HG03175 (cell line): Measurements from ENCODE around the gene RETREG2.

ENCODE experiments used
- ATAC-seq: cut with Tn5 transposase; IDR thresholded peaks from one replicate; pipeline ENCODE4 v1.9.1; 2021; ENCODE audit warnings: mild to moderate bottlenecking, moderate library complexity; ENCODE audit not compliant: unreplicated experiment

Gene RETREG2

DNA sequence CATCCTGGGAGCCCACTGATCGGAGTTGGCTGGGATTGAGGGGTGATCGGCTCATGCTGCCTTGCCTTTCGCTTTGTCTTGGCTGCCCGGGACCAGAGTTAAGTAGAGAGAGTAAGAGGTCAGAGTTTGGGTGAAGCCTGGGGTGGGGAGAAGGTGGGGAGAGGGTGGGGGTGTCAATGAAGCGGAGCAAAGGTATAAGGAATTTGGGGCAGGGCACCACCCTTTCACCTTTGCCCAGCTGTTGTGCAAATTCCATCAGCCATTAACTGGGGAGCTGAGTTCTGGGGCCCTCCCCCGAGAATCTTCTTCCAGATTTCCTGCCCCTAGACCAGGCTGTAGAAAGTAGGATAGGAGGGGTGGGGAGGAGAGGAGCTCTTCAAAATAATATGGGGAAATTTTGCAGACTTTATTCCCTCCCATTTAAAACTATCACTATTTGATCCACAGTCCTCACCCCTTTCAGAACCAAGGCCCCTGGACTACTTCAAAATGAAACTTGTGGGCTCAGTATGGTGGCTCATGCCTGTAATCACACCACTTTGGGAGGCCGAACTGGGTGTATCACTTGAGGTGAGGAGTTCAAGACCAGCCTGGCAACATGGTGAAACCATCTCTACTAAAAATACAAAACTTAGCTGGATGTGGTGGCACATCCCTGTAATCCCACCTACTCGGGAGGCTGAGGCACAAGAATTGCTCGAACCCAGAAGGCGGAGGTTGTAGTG, 8.0 kb upstream of the RETREG2 start, which contains the start of gene SLC23A3:
Gene SLC23A3, minus strand, starts transcription at position 100 of the 725 bp plus-strand sequence. Its CDS starts 45 bp downstream, at position 55.
- no peak for ATAC-seq

DNA sequence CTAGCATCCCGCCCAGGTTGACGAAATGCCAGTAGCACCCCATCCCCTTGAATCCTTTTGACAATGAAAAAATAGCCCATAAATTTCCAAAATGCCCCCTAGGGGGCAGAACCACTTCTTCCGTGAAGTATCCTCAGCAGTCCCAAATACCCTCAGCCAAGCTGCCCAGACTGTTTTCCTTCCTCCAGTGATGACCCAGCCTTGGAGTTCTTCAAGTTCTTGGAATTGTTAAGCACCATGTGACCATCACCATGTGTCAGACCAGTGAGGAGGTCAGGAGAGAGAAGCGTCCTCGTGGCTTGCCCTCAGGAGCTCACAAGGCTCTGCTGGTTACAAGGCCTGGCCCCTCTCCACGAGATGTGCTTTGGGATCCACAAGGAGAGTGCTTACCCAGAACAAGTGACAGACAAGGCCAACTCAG, 6.8 kb upstream of the RETREG2 start:
- no peak for ATAC-seq

DNA sequence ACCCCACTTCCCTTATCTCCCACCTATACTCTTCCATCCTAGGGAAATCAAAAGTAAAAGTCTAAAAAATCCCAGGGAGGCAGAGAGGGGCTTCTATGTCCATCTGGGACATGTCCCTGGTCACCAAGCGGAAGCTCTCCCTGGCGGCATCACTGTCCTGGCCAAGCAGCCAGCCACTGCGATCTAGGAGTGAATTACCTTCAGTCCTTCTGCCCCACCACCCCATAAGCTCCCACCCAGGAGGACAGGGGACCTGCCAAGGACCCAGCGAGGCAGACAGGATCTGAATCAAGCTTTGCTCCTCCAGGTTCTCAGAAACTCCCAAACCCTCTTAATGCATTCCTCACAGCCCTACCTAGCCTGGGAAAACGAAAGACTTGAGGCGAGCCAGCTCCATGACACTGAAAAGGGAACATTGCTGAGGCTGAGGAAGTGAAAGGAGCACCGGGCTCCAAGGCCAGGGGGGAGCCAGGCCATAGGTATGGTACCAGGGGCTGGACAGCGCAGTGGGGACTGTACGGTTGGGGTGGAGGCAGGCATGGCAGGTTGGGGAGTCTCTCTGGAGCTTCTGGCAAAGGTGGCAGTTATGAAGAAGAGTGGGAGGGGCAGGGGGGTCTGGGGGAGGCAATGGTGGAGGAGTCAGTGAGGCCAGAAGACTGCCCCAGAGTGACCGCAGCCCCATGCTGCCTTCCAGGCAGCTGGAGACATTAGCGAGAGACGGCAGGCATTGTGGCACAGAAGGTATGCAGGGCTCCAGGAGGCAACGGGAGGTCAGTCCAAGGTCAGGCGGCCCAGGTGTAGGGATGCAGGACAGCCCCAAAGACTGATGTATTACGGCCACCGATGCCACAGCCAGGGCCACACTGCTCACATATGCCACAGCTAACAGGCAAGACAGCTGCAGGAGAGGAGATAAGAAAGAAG, 5.6 kb upstream of the RETREG2 start:
- ATAC-seq = no peak

DNA sequence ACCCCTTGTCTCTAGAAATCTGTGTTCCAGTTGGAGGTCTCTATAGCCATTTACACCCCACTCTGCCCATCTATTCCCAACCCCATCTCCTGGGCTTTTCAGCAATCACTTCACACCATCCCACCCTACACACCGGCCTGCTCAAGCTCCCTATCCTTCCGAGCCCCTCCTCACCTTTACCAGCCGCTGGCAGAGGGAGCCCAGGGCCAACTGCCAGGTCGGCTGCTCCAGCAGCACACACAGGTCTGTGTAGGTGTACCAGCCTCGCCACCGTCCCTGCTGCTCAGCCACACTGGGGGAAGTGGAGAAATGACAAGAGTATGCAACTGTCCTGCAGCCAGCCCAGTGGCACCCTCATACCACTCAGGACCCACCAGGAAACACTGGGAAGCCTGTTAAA, 4.9 kb upstream of the RETREG2 start:
- ATAC-seq = no peak

DNA sequence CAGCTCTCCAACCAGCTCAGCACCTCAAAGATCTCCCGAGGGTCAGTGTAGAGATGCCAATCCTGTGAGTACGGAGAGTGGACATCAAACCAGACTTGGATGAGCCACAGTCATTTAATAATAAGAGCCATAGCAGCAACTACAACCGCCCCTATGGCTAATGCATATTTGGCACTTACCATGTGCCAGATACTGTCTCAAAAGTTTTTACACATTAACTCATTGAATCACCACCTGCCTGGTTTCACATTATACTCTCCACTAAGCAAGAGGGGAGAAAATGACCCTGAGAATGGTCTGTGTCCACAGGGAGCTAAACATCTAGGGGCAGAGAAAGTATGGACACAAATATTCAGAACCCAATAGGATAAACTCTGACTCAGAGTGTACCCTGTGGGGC, 3.9 kb upstream of the RETREG2 start:
- ATAC-seq = no peak

DNA sequence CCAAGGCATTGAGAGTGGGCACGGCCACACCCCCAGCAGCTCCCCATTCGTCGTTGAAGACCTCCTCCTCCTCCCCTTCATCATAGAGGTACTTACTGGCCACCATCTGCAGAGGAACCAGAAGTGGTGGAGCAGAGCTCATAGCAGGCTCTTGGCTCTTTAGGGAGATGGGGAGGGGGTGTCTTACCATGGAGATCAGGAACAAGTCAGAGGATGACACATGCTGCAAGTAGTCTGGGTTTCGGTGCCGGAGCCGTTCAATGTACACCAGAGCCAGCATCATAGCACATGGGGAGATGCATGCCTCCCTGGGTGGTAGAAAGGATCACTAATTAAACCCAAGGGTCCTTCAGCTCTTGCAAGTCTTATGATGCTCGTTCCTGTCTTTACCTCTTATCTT, 3.3 kb upstream of the RETREG2 start:
- no peak for ATAC-seq

DNA sequence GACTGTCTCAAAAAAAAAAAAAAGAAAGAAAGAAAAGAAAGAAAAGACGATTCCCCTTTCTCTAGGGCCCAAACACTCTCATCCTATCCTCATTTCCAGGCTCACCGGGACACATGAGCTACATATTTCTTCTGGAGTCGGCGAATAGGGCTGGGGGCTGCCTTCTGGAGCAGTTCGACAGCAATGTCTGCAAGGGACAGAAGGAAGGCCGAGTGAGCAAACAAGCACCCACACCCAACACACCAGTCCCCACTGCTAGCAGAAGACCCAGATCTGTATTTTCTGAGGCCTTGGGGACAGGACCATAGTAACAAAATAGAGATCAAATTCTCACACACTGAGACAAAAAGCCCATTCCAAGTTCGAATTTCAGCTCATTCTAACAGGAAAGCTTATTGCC, 2.6 kb upstream of the RETREG2 start:
- no peak for ATAC-seq

DNA sequence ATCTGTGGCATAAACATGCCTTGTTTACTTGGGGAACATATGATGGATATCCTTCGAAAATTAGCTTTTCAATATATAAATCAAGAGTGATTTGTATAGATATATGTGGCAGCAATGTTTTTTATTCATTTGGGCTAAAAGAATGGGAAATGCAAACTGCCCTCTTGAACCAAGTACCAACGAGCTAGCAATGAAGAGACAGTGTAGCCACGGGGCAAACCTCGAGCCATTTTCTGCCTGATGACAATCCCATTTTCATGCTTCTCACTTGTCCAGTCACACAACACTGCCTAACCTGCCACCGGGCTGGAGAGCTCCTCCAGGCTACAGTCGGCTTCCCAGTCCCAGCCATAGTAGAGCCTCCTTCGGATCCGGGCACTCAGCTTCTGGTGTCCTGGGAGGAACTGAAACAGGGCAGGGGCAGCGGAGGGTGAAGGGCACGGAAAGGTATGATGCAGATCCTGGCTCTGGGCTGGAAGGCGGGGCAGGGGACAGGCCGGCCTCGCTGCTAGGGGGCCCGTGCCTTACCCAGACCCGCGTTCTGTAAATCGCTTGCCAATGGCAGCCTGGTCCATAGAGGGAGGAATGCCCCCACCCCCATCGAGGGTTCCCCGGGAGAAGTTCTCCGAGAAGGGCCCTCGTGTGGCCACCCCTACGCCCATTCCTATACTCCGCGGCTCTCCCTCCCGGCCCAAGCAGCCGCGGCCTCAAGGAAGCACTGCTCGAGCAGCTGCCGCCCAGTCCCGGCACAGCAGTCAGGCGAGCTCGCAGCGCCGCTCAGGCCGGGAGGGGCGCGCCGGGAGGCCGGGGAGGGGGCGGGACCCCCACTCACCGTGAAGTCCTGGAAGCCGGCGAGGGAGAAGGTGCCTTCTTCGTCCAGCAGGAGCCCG, 1.9 kb upstream of the RETREG2 start:
- peak; percentile 28 for ATAC-seq

DNA sequence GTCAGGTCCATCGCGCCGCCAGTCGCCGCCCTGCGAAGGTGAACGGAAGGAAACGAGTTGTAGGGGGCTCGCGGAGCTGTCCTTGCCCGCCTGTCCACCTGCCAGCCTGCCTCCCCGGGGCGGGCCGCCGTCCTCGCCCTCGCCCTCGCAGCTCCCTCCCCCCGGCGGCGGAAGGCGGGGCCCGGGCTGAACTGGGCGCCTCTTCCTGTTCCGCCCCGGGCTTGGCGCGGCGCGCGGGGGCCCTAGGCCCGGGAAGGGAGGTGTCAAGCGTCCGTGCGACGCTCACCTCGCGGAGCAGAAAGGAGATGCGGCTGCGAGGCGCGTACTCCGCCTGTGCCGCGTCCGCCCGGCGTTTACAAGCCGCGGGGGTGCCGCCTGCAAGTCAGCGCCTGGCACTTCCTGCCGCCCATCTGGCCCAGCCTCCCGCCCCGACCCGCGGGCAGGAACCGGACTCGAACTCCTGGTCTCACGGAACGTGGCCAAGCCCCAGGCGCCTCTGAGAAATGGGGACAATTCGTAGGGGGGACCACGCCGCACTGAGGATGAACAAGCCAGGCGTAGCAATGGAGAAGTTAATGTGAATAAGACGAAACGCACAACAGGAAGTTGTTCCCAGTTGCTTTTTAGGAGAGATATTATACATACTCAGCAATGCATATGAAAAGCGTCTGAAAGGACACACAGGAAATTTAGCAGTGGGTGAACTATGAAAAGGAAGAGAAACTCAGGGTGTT, 1.1 kb upstream of the RETREG2 start, which contains the start of gene CNPPD1:
Gene CNPPD1, minus strand, starts transcription at position 108 of the 734 bp plus-strand sequence. Its CDS starts 97 bp downstream, at position 11.
- ATAC-seq = peak; percentile 68

DNA sequence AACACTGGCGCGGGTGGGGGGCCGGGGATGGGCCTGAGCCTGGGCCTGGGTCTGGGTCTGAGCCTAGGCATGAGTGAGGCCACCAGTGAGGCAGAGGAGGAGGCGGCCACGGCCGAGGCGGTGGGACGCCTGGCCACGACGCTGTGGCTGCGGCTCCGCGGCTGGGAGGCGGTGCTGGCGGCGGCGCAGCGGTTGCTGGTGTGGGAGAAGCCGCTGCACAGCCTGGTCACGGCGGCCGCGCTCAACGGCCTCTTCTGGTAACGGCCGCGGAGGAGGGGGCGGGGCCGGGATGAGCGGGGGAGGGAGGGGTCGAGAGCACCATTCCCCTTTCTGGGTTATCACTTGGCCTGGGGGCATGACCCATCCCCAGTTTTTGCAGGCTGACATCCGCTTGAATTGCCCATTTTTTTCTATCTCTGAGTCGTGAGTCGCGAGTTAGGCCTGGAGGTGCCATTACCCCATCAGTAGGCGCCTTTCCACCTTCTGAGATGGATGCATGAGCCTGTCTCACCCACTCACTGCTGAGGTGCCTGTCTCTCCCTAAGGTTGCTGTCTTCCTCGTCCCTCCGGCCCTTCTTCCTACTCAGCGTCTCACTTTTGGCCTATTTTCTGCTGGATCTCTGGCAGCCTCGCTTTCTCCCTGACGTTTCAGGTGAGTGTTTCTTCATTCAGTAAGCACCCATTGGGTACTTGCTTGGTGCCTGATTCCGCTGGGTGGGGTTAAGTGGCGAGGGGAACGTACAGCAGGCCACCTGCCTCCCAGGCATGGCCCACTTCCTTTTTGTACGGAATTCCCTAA, 501 bp downstream of the RETREG2 start:
- peak; percentile 8 for ATAC-seq

DNA sequence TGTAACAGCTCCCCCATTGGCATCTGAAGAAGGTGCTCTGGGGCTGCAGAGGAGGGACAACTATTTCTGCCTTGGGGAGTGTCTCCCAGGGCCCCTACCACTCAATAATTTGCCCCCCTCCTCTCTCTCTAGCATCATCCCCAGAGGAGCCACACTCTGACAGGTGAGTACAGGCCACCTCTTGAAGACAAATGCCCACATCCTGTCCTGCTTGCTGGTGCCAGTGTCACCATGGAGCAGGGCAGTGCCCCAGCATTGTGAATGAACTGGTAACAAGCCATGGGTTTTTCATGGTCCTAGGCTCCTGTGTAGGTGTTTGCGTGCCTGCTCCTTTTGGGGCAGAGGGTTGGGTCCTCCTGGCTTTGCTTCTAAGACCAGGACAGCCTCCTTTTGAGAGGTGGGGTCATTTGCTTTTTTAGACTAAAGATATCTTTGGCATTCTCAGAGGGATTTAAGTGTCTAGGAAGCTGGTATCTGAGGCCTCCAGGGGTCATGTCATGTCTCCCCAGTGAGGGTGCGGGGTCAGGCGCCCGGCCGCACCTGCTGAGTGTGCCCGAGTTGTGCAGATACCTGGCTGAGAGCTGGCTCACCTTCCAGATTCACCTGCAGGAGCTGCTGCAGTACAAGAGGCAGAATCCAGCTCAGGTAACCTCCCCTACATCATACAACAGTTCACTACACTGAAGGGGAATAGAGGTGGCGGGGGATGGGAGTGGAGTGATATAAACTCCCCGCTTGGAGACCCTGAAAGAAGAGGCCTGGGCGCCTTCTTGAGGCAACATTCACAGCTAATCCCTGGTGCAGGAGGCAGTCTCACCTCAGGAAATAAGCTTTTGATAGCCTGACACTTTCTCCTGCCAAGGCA, 1.8 kb downstream of the RETREG2 start:
- no peak for ATAC-seq

DNA sequence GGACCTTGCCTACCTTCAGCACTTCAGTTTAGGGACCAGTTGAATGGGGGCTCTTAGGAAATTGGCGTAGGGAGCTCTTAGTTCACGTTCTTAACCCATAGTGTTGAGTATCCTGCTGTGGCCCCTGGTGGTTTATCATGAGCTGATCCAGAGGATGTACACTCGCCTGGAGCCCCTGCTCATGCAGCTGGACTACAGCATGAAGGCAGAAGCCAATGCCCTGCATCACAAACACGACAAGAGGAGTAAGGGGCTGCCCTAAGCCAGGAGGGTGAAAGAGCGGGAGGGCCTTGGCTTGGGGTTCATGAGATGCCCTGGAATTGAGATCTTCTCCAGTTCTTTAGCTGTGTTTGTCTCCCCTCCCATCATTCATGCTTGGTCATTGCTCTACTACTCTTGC, 2.9 kb downstream of the RETREG2 start:
- ATAC-seq = no peak

DNA sequence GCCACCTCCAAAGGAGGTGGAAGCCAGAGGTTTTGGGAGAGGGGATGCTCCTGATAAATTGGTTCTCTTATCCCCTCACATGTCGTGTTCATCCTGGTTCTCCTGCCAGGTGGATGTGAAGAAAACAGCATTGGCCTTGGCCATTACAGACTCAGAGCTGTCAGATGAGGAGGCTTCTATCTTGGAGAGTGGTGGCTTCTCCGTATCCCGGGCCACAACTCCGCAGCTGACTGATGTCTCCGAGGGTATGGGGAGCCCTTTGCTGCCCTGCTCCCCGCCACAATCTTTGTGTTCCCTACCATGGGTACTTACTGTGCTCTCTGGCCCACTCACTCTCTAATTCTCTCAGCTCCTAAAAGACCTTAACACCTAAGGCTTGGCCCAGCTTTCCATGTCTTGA, 3.5 kb downstream of the RETREG2 start:
- no peak for ATAC-seq

DNA sequence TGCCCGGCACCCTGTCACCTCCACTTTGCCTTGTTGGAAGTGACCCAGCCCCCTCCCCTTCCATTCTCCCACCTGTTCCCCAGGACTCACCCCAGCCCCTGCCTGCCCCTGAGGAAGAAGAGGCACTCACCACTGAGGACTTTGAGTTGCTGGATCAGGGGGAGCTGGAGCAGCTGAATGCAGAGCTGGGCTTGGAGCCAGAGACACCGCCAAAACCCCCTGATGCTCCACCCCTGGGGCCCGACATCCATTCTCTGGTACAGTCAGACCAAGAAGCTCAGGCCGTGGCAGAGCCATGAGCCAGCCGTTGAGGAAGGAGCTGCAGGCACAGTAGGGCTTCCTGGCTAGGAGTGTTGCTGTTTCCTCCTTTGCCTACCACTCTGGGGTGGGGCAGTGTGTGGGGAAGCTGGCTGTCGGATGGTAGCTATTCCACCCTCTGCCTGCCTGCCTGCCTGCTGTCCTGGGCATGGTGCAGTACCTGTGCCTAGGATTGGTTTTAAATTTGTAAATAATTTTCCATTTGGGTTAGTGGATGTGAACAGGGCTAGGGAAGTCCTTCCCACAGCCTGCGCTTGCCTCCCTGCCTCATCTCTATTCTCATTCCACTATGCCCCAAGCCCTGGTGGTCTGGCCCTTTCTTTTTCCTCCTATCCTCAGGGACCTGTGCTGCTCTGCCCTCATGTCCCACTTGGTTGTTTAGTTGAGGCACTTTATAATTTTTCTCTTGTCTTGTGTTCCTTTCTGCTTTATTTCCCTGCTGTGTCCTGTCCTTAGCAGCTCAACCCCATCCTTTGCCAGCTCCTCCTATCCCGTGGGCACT, 4.5 kb downstream of the RETREG2 start:
- no peak for ATAC-seq

DNA sequence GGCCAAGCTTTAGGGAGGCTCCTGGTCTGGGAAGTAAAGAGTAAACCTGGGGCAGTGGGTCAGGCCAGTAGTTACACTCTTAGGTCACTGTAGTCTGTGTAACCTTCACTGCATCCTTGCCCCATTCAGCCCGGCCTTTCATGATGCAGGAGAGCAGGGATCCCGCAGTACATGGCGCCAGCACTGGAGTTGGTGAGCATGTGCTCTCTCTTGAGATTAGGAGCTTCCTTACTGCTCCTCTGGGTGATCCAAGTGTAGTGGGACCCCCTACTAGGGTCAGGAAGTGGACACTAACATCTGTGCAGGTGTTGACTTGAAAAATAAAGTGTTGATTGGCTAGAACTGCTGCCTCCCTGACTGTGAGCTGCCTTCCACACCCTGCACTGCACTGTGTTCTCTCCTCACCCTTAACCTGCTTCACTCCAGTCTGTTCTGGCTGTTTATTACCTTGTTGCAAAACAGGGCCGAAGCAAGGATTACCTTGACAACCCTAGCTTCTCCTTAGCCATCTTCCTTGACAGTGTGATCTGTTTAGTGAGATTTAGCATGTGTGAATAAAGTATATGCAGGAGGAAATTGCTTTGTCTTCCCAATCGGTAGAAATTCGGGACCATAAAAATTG, 5.2 kb downstream of the RETREG2 start:
- ATAC-seq = no peak

DNA sequence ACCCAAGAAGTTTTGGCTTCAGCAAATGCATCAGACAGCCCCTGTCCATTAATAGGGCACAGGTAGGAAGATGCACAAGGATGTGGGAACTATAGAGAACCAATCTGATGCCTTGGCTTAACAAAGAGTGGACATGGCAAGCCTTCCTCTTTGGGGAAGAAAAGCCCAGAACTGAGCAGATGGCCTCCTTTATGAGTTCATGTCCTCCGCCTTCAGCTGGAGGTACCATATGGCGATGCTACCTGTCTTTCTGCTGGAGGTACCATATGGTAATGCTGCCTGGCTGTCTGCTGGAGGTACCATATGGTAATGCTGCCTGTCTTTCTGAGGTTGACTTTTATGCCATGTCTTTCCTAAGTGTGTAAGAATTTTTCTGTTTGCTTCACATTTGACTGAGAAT, 6.0 kb downstream of the RETREG2 start:
- no peak for ATAC-seq
